Smooth muscle cell (in vitro differentiated cells): ENCODE results near the gene MGARP. TPM values are rescaled to one million over a fixed set of nuclear protein-coding genes. Genes with fewer than 3 reads are reported as not detected.
"Not testable (repeated sequence)": the region's sequence is repeated elsewhere in the genome, so short reads cannot be mapped to it uniquely, and the experiment has no call there.

Experiments used
- DNase-seq: peaks from one replicate; lab custom pipeline; 2025; ENCODE audit not compliant: unreplicated experiment; lab: John Stamatoyannopoulos, UW
- H2AFZ ChIP-seq: fragments of 200-600 bp; sonication (generic); 2 replicates; pipeline ENCODE4 v1.6.0; 2016; ENCODE audit warnings: antibody characterized with exemption, low read depth, mild to moderate bottlenecking
- H3F3A ChIP-seq: fragments of 200-600 bp; sonication (generic); 2 replicates; pipeline ENCODE4 v1.6.0; 2017; ENCODE audit warnings: antibody characterized with exemption, low read depth
- H3K27ac ChIP-seq: fragments of 200-600 bp; sonication (generic); 2 replicates; pipeline ENCODE4 v1.5.1; 2016; ENCODE audit warnings: low read depth, mild to moderate bottlenecking
- H3K27me3 ChIP-seq: fragments of 200-600 bp; sonication (generic); 2 replicates; pipeline ENCODE4 v1.6.1; 2016; ENCODE audit warnings: low read depth, mild to moderate bottlenecking
- H3K36me3 ChIP-seq: fragments of 200-600 bp; sonication (generic); 2 replicates; pipeline ENCODE4 v1.5.1; 2016; ENCODE audit warnings: low read depth
- H3K4me1 ChIP-seq: fragments of 200-600 bp; sonication (generic); 2 replicates; pipeline ENCODE4 v1.5.1; 2016; ENCODE audit warnings: low read depth
- H3K4me2 ChIP-seq: fragments of 200-600 bp; sonication (generic); 2 replicates; pipeline ENCODE4 v1.6.0; 2016; ENCODE audit warnings: mild to moderate bottlenecking
- H3K4me3 ChIP-seq: fragments of 200-600 bp; sonication (generic); 2 replicates; pipeline ENCODE4 v1.5.1; 2016; ENCODE audit warnings: mild to moderate bottlenecking
- H3K79me2 ChIP-seq: fragments of 200-600 bp; sonication (generic); 2 replicates; pipeline ENCODE4 v1.6.0; 2016; ENCODE audit warnings: low read depth, mild to moderate bottlenecking
- H3K9ac ChIP-seq: fragments of 200-600 bp; sonication (generic); 2 replicates; pipeline ENCODE4 v1.6.0; 2016; ENCODE audit warnings: low read depth
- H3K9me3 ChIP-seq: fragments of 200-600 bp; sonication (generic); replicated peaks from 2 replicates; pipeline ENCODE4 v1.5.1; 2016; ENCODE audit warnings: low read depth
- H4K20me1 ChIP-seq: fragments of 200-600 bp; sonication (generic); 2 replicates; pipeline ENCODE4 v1.6.0; 2016; ENCODE audit warnings: low read depth
- CTCF ChIP-seq: fragments of 200-600 bp; sonication (generic); IDR thresholded peaks from 2 replicates; pipeline ENCODE4 v1.5.1; 2017; ENCODE audit warnings: borderline replicate concordance, mild to moderate bottlenecking, antibody characterized with exemption; ENCODE audit not compliant: insufficient read depth, poor library complexity, severe bottlenecking
- WGBS: methylation state at CpG from one replicate; pipeline ENCODE4 v1.1.7; 2016; ENCODE audit warnings: low lambda C conversion rate; 5-methylcytosine and 5-hydroxymethylcytosine counted together
- polyA plus RNA-seq: library from polyadenylated mRNA; unstranded; fragments of >200 nt; fragmentation: Nextera tagmentation; extraction: Ambion mirVana; gene quantifications from 2 replicates; pipeline ENCODE4 v1.2.1, GENCODE V29; 2016
- total RNA-seq: library from RNA; depleted of rRNA; stranded (reverse); fragments of >200 nt; gene quantifications from 2 replicates; pipeline ENCODE4 v1.2.3, GENCODE V29; 2014

The MGARP gene
- total RNA-seq, result 0.36 TPM in 1 of 2 replicates, not detected in the other
- polyA plus RNA-seq, result 0.21 and 0.39 TPM in 2 replicates

GRCh38 chr4:139279760-139280620 is at the start of gene MGARP:
TSS of gene MGARP (minus strand) at chr4:139280225. CDS start at chr4:139280158, 67 bp downstream.
- no peak within 1 kb of the TSS for H3K27ac ChIP-seq
- no peaks in the 10 kb centered on the region for H4K20me1 ChIP-seq
- H3K4me2 ChIP-seq, result peak within 1 kb of the TSS; percentile 83
- no peak within 1 kb of the TSS for H3K9ac ChIP-seq
- no peaks in the 10 kb centered on the region for H3F3A ChIP-seq
- no peak for TF ChIP-seq CTCF
- H3K4me3 ChIP-seq, result peak within 1 kb of the TSS; percentile 45
- peak within 1 kb of the TSS; percentile 78 for H2AFZ ChIP-seq
- no peaks in the 10 kb centered on the region for H3K79me2 ChIP-seq
- no peaks in the 10 kb centered on the region for H3K36me3 ChIP-seq
- H3K4me1 ChIP-seq, result no peaks in the 10 kb centered on the region
- 2% methylated on average over 49 of the region's 51 CpGs for WGBS
- no peaks in the 10 kb centered on the region for H3K9me3 ChIP-seq
- peak; percentile 9 for DNase-seq
- peaks cover 49% of the 10 kb centered on the region for H3K27me3 ChIP-seq

- Histone ChIP-seq H3K36me3 (peaks cover 8% of the 10 kb centered on the region), H4K20me1 (peaks cover 82% of the 10 kb centered on the region), H3F3A (no peaks in the 10 kb centered on the region), H3K4me2 (no peak overlapping the region), H2AFZ (no peak overlapping the region), H3K9ac (no peak overlapping the region), H3K4me1 (no peaks in the 10 kb centered on the region), H3K4me3 (no peak overlapping the region), H3K9me3 (no peaks in the 10 kb centered on the region), H3K27me3 (no peaks in the 10 kb centered on the region), H3K79me2 (peaks cover 100% of the 10 kb centered on the region), H3K27ac (no peak overlapping the region)
- WGBS, result 94% methylated on average over 4 of the region's 4 CpGs
- no peak for DNase-seq
- no peak for TF ChIP-seq CTCF
Observed at GRCh38 chr4:139329665-139330200, 49.7 kb upstream of the MGARP start.

GRCh38 chr4:139324620-139325019 is 44.6 kb upstream of the MGARP start:
- H3K4me3 ChIP-seq, result no peak overlapping the region
- H3K4me1 ChIP-seq, result no peaks in the 10 kb centered on the region
- H3K9me3 ChIP-seq, result no peaks in the 10 kb centered on the region
- no peak overlapping the region for H3K9ac ChIP-seq
- no peak overlapping the region for H3K27ac ChIP-seq
- WGBS, result 93% methylated on average over 6 of the region's 6 CpGs
- H4K20me1 ChIP-seq, result peaks cover 82% of the 10 kb centered on the region
- no peak for DNase-seq
- H3K36me3 ChIP-seq, result peaks cover 6% of the 10 kb centered on the region
- no peaks in the 10 kb centered on the region for H3K27me3 ChIP-seq
- no peaks in the 10 kb centered on the region for H3F3A ChIP-seq
- no peak overlapping the region for H2AFZ ChIP-seq
- peaks cover 99% of the 10 kb centered on the region for H3K79me2 ChIP-seq
- no peak overlapping the region for H3K4me2 ChIP-seq
- TF ChIP-seq CTCF, result no peak

- not testable (repeated sequence) for H3K4me1 ChIP-seq, H3K4me3 ChIP-seq, H2AFZ ChIP-seq, H3K9ac ChIP-seq, H3K27me3 ChIP-seq, H3K9me3 ChIP-seq, DNase-seq, H3F3A ChIP-seq, H3K4me2 ChIP-seq, H3K36me3 ChIP-seq, H3K27ac ChIP-seq
- 98% methylated on average over 6 of the region's 6 CpGs for WGBS
- peaks cover 97% of the 10 kb centered on the region for H4K20me1 ChIP-seq
- H3K79me2 ChIP-seq, result peaks cover 99% of the 10 kb centered on the region
Observed at GRCh38 chr4:139322541-139322940, 42.5 kb upstream of the MGARP start.

GRCh38 chr4:139322070-139322469 is 42.0 kb upstream of the MGARP start:
- not testable (repeated sequence) for H2AFZ ChIP-seq

More at GRCh38 chr4:139322070-139322469, 42.0 kb upstream of the MGARP start:
- not testable (repeated sequence) for H3K36me3 ChIP-seq, H3F3A ChIP-seq, H3K4me2 ChIP-seq, H3K27ac ChIP-seq, H3K4me1 ChIP-seq, H3K27me3 ChIP-seq, DNase-seq, H3K9ac ChIP-seq, H3K9me3 ChIP-seq, H3K4me3 ChIP-seq
- peaks cover 99% of the 10 kb centered on the region for H3K79me2 ChIP-seq
- H4K20me1 ChIP-seq, result peaks cover 98% of the 10 kb centered on the region
- WGBS, result 82% methylated on average over 1 of the region's 1 CpG
